IMR-90 (cell line): Measurements from ENCODE around the gene SLIT3.

Experiments
- POLR2A ChIP-seq: IDR thresholded peaks from 2 replicates; pipeline ENCODE4 v1.6.1; 2012; ENCODE audit warnings: mild to moderate bottlenecking, low read depth, low read length
- SMC3 ChIP-seq: fragments of 150-350 bp; IDR thresholded peaks from 2 replicates; pipeline ENCODE4 v1.6.1; 2016; ENCODE audit warnings: low read depth, mild to moderate bottlenecking, antibody characterized with exemption, low read length, moderate library complexity
- TF ChIP-seq, protein P1 (sequence below): conservative IDR thresholded peaks from 2 replicates; pipeline ENCODE4 v1.5.1; 2012; ENCODE audit warnings: mild to moderate bottlenecking, low read depth, low read length, improper control_type of control experiment

DNA sequence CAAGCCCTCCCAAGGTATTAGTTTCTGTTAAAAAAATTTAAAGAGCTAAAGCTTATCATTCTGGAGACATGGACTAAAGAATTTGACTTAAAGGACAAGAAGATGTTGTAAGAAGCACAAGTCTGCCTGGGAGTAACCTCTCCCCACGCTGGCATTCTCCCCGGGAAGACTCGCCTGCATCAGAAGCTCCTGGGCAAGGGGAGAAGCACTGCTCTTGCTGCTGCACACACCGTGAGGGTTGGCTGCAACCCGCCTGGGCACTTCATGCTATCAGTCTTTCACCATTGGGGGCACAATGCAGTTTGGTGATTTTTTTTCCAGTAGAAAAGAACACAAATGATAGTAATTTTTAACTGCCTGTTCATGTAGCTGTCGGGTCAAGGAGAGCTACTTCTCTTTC, 529.3 kb downstream of the SLIT3 start:
- TF ChIP-seq, protein P1, sequence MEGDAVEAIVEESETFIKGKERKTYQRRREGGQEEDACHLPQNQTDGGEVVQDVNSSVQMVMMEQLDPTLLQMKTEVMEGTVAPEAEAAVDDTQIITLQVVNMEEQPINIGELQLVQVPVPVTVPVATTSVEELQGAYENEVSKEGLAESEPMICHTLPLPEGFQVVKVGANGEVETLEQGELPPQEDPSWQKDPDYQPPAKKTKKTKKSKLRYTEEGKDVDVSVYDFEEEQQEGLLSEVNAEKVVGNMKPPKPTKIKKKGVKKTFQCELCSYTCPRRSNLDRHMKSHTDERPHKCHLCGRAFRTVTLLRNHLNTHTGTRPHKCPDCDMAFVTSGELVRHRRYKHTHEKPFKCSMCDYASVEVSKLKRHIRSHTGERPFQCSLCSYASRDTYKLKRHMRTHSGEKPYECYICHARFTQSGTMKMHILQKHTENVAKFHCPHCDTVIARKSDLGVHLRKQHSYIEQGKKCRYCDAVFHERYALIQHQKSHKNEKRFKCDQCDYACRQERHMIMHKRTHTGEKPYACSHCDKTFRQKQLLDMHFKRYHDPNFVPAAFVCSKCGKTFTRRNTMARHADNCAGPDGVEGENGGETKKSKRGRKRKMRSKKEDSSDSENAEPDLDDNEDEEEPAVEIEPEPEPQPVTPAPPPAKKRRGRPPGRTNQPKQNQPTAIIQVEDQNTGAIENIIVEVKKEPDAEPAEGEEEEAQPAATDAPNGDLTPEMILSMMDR = no peak
- TF ChIP-seq POLR2A (no peak), SMC3 (no peak)
